ENCODE measurements around the gene F10. TPM values are rescaled to one million over a fixed set of nuclear protein-coding genes. Genes with fewer than 3 reads are reported as not detected.
"Not testable (repeated sequence)": the region's sequence is repeated elsewhere in the genome, so short reads cannot be mapped to it uniquely, and the experiment has no call there.

The F10 gene
- total RNA-seq, 1 donor from 2014 or later, result 0.62 TPM

GRCh38 chr13:113086991-113087922 is 35.3 kb upstream of the F10 start:
- DNase-seq, result no peak

- no peak for DNase-seq
These were observed 34.5 kb upstream of the F10 start for GRCh38 chr13:113087923-113088690.

DNA sequence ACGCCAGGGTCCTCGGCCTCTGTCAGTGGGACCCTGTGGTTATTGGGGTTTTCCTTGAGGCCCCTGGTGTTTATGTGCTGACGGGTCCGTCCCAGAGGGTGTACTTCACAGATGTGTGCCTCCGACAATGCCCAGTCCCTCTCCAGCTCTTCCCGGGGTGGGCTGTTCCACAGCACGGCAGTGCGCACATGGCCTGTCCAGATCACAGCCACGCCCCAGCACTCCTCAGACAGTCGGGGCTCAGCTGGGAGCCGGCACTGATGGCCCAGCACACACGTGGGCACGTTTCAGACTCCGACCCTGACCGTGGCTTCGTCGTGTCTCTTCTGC is 33.9 kb upstream of the F10 start:
- DNase-seq, result no peak

DNA sequence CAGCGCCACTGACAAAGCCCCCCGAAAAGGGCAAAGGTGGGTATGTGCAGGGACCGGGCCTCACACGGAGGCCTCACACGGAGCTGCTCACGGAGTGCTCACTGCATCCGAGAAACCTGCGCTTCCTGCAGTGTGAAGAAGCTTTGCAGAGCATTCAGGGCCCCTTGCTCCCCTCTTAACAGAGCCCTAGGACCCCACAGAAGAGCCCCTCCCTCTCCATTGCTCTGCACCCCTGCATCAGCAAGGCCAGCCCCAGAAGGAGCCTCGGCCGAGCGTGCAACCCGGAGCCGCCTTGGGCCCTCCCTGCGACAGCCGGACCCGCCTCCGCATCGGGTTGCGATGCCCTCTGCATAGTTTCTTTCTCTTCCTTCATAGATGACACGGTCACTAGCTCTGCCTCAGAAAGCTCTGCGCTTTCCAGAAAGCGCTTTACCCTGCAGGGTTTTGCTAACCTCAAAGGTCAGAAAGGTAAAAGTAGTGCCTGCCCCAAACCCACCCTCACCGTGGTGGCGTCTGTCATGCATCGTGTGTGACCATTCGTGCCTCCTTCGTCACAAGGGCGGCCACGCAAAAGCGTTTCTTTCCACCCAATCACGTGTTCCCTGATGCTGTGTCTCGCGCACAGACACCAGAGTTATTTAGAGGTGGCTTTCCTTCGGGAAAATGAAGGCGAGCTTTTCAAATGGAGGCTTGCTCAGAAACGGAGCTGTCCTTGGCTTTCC is 32.7 kb upstream of the F10 start:
- DNase-seq, result no peak

DNA sequence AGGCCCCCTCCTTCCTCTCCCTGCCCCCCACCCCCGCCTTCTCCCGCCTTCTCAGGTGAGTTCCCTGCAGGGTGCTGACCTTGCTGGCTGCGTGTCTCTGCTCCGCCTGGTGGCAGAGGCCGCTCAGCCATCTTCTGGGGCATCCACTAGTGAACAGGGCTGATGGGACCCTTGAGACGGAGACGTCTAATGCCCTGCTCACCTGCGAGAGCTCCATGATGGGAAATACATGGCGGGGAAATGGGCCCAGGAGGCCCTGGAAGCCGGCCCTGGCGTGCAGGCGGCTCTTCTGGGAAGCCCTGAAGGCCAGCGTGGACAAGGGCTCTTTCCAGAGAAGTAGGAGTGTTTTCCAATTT is 32.2 kb upstream of the F10 start:
- no peak for DNase-seq

GRCh38 chr13:113090806-113091205 is 31.8 kb upstream of the F10 start:
- DNase-seq, result no peak

DNA sequence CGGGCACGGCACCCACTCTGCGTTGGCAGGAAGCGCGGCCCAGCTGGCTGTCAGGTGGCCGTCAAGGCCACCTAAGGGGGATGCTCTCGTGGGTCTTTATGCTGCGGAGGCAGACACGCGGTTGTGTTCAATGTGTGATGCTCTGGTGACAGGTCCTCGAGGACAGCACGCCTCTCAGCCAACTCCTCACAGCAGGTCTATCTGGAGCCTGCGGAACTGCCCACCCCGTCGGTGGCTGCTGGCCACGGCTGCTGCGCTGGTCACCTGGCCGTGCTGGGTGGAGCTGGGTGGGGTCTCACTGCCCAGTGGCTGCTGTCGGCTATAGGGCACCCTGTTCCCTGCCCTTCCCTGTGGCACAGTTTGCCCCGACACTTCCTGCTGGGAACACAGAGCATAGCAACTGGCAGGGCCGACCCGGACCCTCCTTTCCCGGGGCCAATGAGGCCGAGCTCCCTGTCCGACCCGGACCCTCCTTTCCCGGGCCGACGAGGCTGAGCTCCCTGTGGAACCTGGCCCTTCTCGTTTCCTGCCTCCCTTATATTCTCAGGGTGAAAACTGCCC is 31.3 kb upstream of the F10 start:
- no peak for DNase-seq

DNA sequence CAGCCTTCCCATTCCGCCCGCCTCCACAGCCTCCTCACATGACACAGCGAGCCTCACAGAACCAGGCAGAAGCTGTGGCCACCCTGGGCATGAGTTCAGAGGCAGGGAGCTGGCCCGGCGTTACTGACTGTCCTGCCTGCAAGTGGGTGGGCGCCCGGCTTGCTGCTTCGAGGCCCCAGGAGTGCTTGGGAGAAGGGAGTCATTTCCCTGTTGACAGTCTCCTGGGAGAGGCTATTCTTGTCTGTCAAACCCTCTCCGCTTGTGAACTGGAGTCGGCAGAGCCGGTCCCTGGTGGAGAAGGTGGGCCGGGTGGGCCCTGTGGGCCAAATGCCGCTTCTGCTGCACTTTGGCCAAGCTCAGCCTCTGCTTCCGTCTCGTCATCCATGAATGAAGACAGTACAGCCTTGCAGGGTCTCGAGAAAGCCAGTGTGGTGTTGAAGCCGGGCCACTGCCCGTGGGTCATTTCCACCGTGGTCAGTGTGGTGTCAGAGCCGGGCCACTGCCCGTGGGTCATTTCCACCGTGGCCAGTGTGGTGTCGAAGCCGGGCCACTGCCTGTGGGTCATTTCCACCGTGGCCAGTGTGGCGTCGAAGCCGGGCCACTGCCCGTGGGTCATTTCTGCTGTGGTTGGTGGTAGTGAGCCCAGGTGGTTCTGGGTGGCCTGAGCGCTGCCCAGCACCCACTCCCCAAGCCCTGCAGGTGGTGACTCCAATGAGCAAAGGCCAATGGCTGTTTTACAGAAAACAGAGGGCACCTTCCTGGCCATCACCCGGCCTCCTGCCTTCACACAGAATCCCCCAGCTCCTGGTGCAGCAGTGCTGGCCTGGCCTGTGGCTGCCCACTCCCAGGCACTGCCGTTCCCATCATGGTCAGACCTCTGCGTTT is 30.5 kb upstream of the F10 start:
- no peak for DNase-seq

DNA sequence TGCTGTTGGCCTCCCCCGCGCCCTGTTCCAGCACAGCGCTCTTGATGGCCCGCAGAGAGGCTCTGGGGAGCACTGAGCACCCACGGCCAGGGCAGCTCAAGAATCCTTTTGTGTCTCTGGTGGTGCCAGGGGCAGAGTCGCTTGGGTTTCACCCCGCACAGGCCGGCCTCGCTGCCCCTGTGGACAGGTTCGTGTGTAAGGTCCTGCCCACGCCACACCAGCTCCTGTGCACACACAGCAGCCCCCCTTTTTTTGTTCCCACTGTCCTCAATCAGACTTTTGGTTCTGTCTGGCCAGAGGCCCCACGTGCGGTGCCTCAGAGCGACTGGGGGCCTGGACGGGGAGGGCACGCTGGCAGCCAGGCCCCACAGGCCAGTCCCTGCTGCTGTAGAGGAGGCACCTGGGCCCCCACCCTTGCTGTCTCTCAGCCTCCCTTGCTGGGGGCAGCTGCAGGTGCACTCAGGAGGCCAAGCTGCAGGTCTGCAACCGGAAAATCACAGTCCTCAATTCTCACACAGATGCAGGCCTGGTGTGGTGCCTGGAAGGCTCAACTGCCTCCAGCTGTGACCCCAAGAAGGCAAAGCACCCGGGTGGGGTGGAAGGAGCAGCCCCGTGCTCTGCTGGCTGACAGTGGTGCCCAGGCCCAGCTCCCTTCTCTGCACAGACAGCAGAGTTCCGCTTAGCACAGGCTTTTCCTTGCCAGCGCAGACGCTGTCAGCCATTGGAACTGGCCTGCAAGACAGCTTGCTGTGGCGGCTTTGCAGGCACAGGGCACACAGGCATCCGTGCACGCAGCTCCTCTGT is 29.6 kb upstream of the F10 start:
- no peak for DNase-seq

- DNase-seq, result no peak
These were observed 28.8 kb upstream of the F10 start for GRCh38 chr13:113093580-113094409.

DNA sequence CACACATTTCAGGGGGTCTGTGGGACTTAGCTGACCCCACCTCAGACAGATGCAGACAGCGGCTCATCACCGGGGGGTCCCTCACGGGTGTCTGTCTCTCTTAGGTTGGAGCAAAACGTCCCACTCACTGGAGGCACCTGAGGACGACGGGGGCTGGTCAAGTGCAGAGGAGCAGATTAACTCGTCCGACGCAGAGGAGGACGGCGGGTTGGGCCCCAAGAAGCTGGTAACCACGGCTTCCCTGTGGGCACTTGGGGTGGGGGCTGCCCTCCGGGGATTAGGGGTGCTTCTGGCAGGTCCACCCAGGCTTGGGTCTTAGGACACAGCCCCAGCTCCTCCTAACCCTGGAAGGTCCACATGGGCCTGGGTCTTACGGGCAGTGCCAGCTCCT is 28.2 kb upstream of the F10 start:
- no peak for DNase-seq

DNA sequence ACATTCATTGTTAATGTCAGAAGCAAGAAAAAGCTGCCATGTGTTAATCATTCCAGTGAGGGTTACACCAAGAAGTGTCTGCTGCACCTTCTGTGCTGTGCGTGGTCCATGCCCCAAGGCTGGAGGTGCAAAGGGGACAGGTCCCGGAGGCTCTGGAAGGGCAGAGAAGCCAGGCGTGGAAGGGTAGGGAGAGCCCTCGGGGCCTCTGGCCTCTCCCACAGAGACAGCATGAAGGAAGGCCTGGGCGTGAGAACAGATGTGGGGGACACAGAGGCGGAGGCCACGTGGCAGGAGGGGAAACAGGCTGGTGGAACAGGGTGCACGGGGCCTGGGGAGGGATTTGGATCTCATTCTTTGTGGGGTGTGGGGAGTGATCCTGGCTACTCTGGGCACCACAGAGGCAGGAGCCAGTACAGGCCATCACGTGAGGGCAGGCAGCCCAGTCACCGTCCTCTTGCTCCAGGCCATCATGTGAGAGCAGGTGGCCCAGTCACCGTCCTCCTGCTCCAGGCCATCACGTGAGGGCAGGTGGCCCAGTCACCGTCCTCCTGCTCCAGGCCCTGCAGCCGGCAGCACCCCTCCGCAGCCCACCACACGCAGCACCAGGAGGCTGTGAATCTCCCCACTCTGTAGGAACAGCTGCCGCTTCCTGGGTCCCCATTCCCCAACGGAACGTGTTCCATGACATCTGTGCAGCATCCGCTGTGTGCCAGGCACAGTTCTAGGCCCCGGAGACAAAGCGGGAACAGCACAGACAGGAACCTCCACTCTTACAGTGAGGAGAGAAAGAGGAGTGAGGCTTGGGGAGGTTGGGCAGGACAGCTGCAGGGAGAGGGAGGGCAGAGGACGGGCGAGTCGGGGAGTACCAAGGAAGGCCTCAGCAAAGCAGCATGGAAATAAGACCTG is 27.2 kb upstream of the F10 start:
- DNase-seq, result no peak

- no peak for DNase-seq
These were observed 26.4 kb upstream of the F10 start for GRCh38 chr13:113096052-113096744.

DNA sequence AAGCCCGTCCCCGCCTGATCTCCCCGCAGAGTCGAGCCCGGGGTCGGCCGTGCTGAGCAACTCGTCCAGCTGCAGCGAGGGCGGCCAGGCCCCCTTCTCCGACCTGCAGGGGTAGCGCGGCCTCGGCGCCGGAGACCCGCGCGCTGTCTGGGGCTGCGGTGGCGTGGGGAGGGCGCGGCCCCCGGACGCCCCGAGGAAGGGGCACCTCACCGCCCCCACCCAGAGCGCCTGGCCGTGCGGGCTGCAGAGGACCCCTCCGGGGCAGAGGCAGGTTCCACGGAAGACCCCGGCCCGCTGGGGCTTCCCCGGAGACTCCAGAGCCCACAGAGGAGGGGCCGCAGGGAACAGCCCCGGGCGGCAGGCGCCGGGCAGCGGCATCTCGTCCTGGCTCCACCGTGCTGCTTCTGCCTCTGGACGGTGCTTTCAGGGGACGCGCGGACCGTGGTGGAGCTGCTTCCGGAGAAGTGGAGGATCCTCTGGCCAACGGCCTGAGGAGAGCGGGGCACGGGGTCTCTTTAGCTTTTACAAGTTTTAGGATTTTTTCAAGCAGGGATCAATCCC is 25.8 kb upstream of the F10 start:
- DNase-seq, result no peak

DNA sequence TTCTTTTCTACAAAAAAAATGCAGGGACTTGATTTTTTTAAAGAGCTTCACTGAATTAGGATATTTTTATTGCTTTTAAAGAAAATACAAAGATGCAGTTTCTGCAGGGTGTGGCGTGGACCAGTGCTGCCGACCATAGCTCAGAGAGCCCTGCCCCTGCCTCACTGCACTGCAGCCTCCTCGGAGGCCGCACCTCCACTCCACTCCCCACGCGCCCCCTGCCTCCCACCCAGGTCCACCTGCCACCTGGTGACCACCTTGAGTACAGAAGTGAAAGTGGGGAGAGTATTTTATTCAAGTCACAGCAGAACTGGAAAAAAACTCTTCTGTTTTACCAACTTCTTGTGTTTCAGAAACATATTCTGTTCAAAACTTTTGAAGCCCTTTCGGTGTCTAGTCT is 24.9 kb upstream of the F10 start:
- DNase-seq, result no peak

- DNase-seq, result no peak
These were observed 24.4 kb upstream of the F10 start for GRCh38 chr13:113098162-113098732.

DNA sequence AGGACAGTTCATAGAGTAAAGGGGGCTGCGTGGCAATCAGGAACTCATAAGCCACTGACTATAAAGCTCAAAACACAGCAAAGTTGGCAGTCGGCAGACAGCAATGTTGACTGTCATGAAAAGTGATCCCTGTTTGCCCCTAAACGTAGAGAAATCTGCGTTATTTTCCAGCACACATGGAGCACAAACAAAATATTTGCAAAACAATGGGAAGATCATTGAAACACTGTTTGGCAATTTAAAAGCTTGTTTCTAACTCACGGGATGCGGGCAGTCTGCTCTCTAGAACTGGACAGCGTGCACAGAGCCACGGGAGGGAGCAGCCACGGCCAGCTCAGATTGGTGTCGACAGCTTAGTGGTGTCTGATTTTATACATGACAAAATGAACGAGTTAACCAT is 23.5 kb upstream of the F10 start:
- DNase-seq, result no peak

DNA sequence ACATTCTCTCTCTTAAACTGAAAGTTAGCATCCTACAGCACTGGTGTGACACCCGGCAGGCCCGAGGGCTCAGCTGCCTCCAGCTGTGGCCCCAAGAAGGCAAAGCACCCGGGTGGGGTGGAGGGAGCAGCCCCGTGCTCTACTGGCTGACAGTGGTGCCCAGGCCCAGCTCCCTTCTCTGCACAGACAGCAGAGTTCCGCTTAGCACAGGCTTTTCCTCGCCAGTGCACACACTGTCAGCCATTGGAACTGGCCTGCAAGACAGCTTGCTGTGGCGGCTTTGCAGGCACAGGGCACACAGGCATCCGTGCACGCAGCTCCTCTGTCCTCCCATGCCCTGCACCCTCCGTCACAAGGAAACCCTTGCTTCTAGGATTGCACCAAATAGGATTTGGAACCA is 20.3 kb upstream of the F10 start:
- not testable (repeated sequence) for DNase-seq
